K562 (cell line): ENCODE results near the gene UTP4. TPM values are rescaled to one million over a fixed set of nuclear protein-coding genes. Genes with fewer than 3 reads are reported as not detected.

Experiments
- ATAC-seq: fragments of 200-7000 bp; cut with Tn5 transposase; 3 replicates; pipeline ENCODE4 v1.9.1; 2020; ENCODE audit warnings: moderate library complexity
- BruUV-seq: library from RNA; stranded (reverse); fragments of 400-500 nt; replicated peaks from 2 replicates; lab custom pipeline; 2021; lab: Mats Ljungman, UMichigan
- CTCF ChIA-PET: fragments of 300-600 bp; formaldehyde crosslinking; extraction: SDS; loops from one replicate; lab custom pipeline; 2021; ENCODE audit warnings: low intra/inter-chr PET ratio; lab: Yijun Ruan, JAX
- POLR2A ChIA-PET: fragments of 300-600, 350-650 bp; sonication (Branson Sonifier 250); formaldehyde crosslinking; extraction: SDS; loops from one replicate; lab custom pipeline; 2021; ENCODE audit warnings: antibody characterized with exemption, inconsistent platforms; lab: Yijun Ruan, JAX
- DNase-seq, 4 experiments: peaks; one replicate each; pipeline versions ENCODE4 v3.0.0 to v3.0.0-alpha.2; 2011 to 2018; ENCODE audit warnings: low spot score in 3 of 4, mixed read lengths in 3 of 4; ENCODE audit errors: extremely low read depth in 1 of 4
- FAIRE-seq: peaks from 2 replicates; lab custom pipeline; 2011; peaks lifted over from hg19 to GRCh38; lab: Jason Lieb, UNC
- H2AFZ ChIP-seq: 2 replicates; pipeline ENCODE4 v1.6.0; 2011; ENCODE audit warnings: low read depth, low read length, control low read depth, inconsistent platforms
- H3K27ac ChIP-seq: fragments of 200-600 bp; 3 replicates; pipeline ENCODE4 v1.8.0; 2011; ENCODE audit warnings: low read depth, mild to moderate bottlenecking, control low read depth, inconsistent platforms, low read length, moderate library complexity, mixed read lengths; ENCODE audit errors: extremely low read depth
- H3K27me3 ChIP-seq, 2 experiments: fragments of 300-600 bp in 1 of 2; 2 replicates in 1 of 2; 3 replicates in 1 of 2; pipeline versions ENCODE4 v1.6.0 to v1.8.0; 2011; ENCODE audit warnings: inconsistent platforms in 2 of 2, low read length in 2 of 2, mild to moderate bottlenecking in 1 of 2, mixed read lengths in 1 of 2, moderate library complexity in 1 of 2; ENCODE audit not compliant: control insufficient read depth in 2 of 2, insufficient read depth in 2 of 2
- H3K36me3 ChIP-seq: fragments of 300-600 bp; 3 replicates; pipeline ENCODE4 v1.8.0; 2011; ENCODE audit warnings: mild to moderate bottlenecking, low read length, inconsistent platforms; ENCODE audit not compliant: control insufficient read depth, insufficient read depth
- H3K4me1 ChIP-seq, 2 experiments: fragments of 200-600 bp in 1 of 2; replicated peaks in 1 of 2; 2 replicates in 1 of 2; 3 replicates in 1 of 2; pipeline versions ENCODE4 v1.5.1 to v1.8.0; 2011; ENCODE audit warnings: inconsistent platforms in 2 of 2, low read length in 2 of 2, mild to moderate bottlenecking in 1 of 2, mixed read lengths in 1 of 2, moderate library complexity in 1 of 2; ENCODE audit not compliant: control insufficient read depth in 2 of 2, insufficient read depth in 2 of 2
- H3K4me2 ChIP-seq: 2 replicates; pipeline ENCODE4 v1.6.1; 2011; ENCODE audit warnings: low read length, control low read depth, inconsistent platforms, mixed read lengths; ENCODE audit not compliant: insufficient read depth
- H3K4me3 ChIP-seq: fragments of 200-600 bp; sonication (generic), shearing (Covaris generic); 2 replicates; pipeline ENCODE4 v1.5.1; 2016; ENCODE audit warnings: control low read depth, inconsistent platforms
- H3K79me2 ChIP-seq: fragments of 200-600 bp; 3 replicates; pipeline ENCODE4 v1.8.0; 2011; ENCODE audit warnings: low read length, inconsistent platforms; ENCODE audit not compliant: control insufficient read depth, insufficient read depth
- H3K9ac ChIP-seq, 2 experiments: 2 replicates each; pipeline versions ENCODE4 v1.6.0 to v1.6.1; 2011; ENCODE audit warnings: low read depth in 2 of 2, low read length in 2 of 2, control low read depth in 1 of 2, inconsistent platforms in 1 of 2, mild to moderate bottlenecking in 1 of 2, mixed read lengths in 1 of 2; ENCODE audit not compliant: insufficient read depth in 1 of 2
- H3K9me1 ChIP-seq: one replicate; pipeline ENCODE4 v1.6.0; 2011; ENCODE audit warnings: inconsistent platforms, mild to moderate bottlenecking, low read length, moderate library complexity; ENCODE audit not compliant: control insufficient read depth, insufficient read depth
- H3K9me3 ChIP-seq: replicated peaks from 2 replicates; pipeline ENCODE4 v1.5.1; 2011; ENCODE audit warnings: low read depth, low read length, inconsistent platforms; ENCODE audit not compliant: control insufficient read depth, insufficient read depth
- H4K20me1 ChIP-seq: replicated peaks from 2 replicates; pipeline ENCODE4 v1.6.1; 2011; ENCODE audit warnings: low read length, inconsistent platforms, mixed read lengths; ENCODE audit not compliant: control insufficient read depth, insufficient read depth
- C11orf30 ChIP-seq: fragments of 450-650 bp; IDR thresholded peaks from 2 replicates; pipeline ENCODE4 v1.6.1; 2016; ENCODE audit warnings: low read depth, mild to moderate bottlenecking
- HDAC6 ChIP-seq: IDR thresholded peaks from 2 replicates; pipeline ENCODE4 v1.6.1; 2012; ENCODE audit warnings: low read depth, mild to moderate bottlenecking, control low read depth, inconsistent platforms, low read length, moderate library complexity
- JUNB ChIP-seq: fragments of 450-650 bp; formaldehyde crosslinking; conservative IDR thresholded peaks from 2 replicates; pipeline ENCODE4 v1.4.0; 2020; ENCODE audit warnings: mild to moderate bottlenecking
- JUND ChIP-seq, 2 experiments: IDR thresholded peaks; 2 replicates in 1 of 2; 3 replicates in 1 of 2; pipeline ENCODE4 v1.6.1; 2011; ENCODE audit warnings: borderline replicate concordance in 2 of 2, low read depth in 2 of 2, low read length in 2 of 2, improper control_type of control experiment in 1 of 2, missing biosample characterization in 1 of 2, missing genetic modification characterization in 1 of 2, missing genetic modification reagents in 1 of 2
- MAFF ChIP-seq: IDR thresholded peaks from 2 replicates; pipeline ENCODE4 v1.6.1; 2012; ENCODE audit warnings: low read length, improper control_type of control experiment
- MAFG ChIP-seq: fragments of 450-650 bp; conservative IDR thresholded peaks from 2 replicates; pipeline ENCODE4 v1.6.1; 2016; ENCODE audit warnings: missing genetic modification characterization, missing compliant biosample characterization
- MAFK ChIP-seq: IDR thresholded peaks from 2 replicates; pipeline ENCODE4 v1.6.1; 2011; ENCODE audit warnings: low read length, improper control_type of control experiment
- PHF20 ChIP-seq: fragments of 450-650 bp; IDR thresholded peaks from 2 replicates; pipeline ENCODE4 v1.6.1; 2018; ENCODE audit not compliant: partially characterized antibody
- TAF7 ChIP-seq: fragments of 450-650 bp; IDR thresholded peaks from 2 replicates; pipeline ENCODE4 v1.6.1; 2016; ENCODE audit warnings: missing genetic modification characterization, missing compliant biosample characterization
- ZFX ChIP-seq: sonication (generic); formaldehyde crosslinking; IDR thresholded peaks from 2 replicates; pipeline ENCODE4 v1.8.0; 2022; ENCODE audit warnings: mild to moderate bottlenecking, missing genetic modification reagents, moderate library complexity
- ZKSCAN3 ChIP-seq: fragments of 250-450 bp; sonication (Bioruptor Pico); IDR thresholded peaks from 2 replicates; pipeline ENCODE4 v1.4.0; 2020
- ZNF165 ChIP-seq: fragments of 250-450 bp; sonication (Bioruptor Pico); IDR thresholded peaks from 2 replicates; pipeline ENCODE4 v1.4.0; 2020; ENCODE audit warnings: borderline replicate concordance
- ZNF175 ChIP-seq: fragments of 200-800 bp; sonication (Bioruptor generic); IDR thresholded peaks from 2 replicates; pipeline ENCODE4 v1.6.1; 2016; ENCODE audit warnings: low read depth, mild to moderate bottlenecking, missing genetic modification characterization, missing compliant biosample characterization
- ZSCAN29 ChIP-seq: fragments of 450-650 bp; IDR thresholded peaks from 2 replicates; pipeline ENCODE4 v1.6.1; 2017
- WGBS: fragments of 100-300 bp; shearing (Covaris generic); methylation state at CpG from one replicate; pipeline ENCODE4 v1.1.6; 2016; ENCODE audit warnings: low coverage, mixed read lengths; ENCODE audit not compliant: insufficient coverage; ENCODE audit errors: missing lambda C conversion rate; 5-methylcytosine and 5-hydroxymethylcytosine counted together
- in situ Hi-C: fragments of 300-500 bp; cut with MboI; formaldehyde crosslinking; loops from 4 replicates; pipeline ENCODE4 v1.15.0; 2018; ENCODE audit warnings: inconsistent platforms, mixed read lengths
- intact Hi-C: fragments of 100-400 bp; cut with micrococcal nuclease; formaldehyde crosslinking; loops from 2 replicates; pipeline ENCODE4 v1.14.2; 2022
- polyA plus RNA-seq, 8 experiments: library from polyadenylated mRNA; depleted of rRNA in 4 of 8; stranded (reverse) in 5 of 8; unstranded in 3 of 8; fragments of >200 nt; fragmentation: Nextera tagmentation in 2 of 8; fragmentation: Illumina TruSeq in 1 of 8; extraction: Ambion mirVana in 2 of 8; extraction: Trizol in 1 of 8; gene quantifications; 2 replicates each; pipeline versions ENCODE4 v1.2.1 to v1.2.3, GENCODE V29; 2011 to 2014; ENCODE audit warnings: inconsistent platforms in 1 of 8, missing spikeins in 1 of 8
- total RNA-seq, 7 experiments: library from RNA; depleted of rRNA in 6 of 7; stranded (reverse); fragments of >200 nt in 6 of 7; fragmentation: Illumina TruSeq in 2 of 7; extraction: Trizol in 2 of 7; gene quantifications; 2 replicates each; pipeline versions ENCODE4 v1.2.1 to v1.2.3, GENCODE V29; 2011 to 2021; ENCODE audit warnings: low replicate concordance in 1 of 7
- TF ChIP-seq, protein P1 (sequence below): sonication (generic); formaldehyde crosslinking; IDR thresholded peaks from 2 replicates; pipeline ENCODE4 v1.8.0; 2023; ENCODE audit warnings: mild to moderate bottlenecking, missing genetic modification reagents
- TF ChIP-seq, protein P2 (sequence below), 2 experiments: IDR thresholded peaks in 1 of 2; conservative IDR thresholded peaks in 1 of 2; 2 replicates each; pipeline ENCODE4 v1.6.1; 2016; ENCODE audit warnings: low read depth in 2 of 2, mild to moderate bottlenecking in 1 of 2, missing compliant biosample characterization in 1 of 2, missing genetic modification characterization in 1 of 2, moderate library complexity in 1 of 2

UTP4 gene
- total and polyA plus RNA-seq, 9 of the 15 experiments (the other 6 are each of a cell fraction or from before 2014, with no cell fraction given), result 46.1 to 203 (median 145) TPM

DNA sequence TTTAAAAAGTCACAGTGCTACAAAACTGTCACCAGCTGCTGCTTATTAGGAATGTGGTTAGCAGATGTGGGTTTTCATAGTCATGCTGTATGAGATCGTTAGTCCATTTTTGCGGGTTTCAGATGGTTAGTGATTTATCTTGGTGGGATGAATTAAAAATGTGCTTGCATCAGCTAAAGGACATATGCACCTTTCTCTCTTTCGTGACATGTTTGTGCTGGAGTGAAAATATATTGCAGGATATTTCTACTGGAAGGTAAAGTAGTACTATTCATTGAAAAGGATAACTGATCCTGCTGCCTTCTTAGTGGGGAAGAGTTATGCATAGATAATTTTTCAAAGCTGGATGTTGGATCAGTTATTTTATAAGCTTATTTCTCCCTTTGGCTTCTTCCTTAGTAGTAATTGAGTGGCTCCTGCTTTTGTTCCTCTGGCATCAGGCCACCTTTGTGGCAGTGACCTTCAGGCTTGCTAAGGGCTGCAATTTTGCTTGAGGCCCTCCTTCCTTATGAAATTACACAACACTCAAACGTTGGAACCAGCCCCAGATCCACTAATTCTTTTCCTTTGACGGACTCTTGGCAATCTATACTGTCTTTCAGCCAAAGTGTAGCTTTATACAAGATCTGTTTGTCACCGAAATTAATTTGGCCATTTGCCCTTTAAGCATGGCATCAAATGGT is 47.0 kb downstream of the UTP4 start:
- POLR2A ChIA-PET, result interaction anchor here (0.6 to 1.2 kb wide), 3 partner anchors 12 to 150 kb away, joined by 3 read pairs; no protein-coding TSS in a partner anchor
- no peak for ATAC-seq
- Histone ChIP-seq H3K79me2 (no peaks in the 10 kb centered on the region), H3K4me1 (no peaks in the 10 kb centered on the region; a peak in 1 of 5 replicates), H4K20me1 (no peaks in the 10 kb centered on the region), H2AFZ (no peak overlapping the region), H3K9me1 (no peaks in the 10 kb centered on the region), H3K36me3 (0 out of 3 replicates have a peak, but pooled peaks cover 3% of the 10 kb centered on the region), H3K9me3 (no peaks in the 10 kb centered on the region), H3K27ac (0 out of 3 replicates have a peak overlapping the region, but pooled peaks have one; percentile 17), H3K4me2 (no peak overlapping the region), H3K4me3 (no peak overlapping the region), H3K9ac (no peak overlapping the region), H3K27me3 (no peaks in the 10 kb centered on the region)
- intact Hi-C loops (no loop called here), in situ Hi-C loops (no loop called here)
- BruUV-seq, result no TSS peak
- no peak for DNase-seq
- CTCF ChIA-PET, result no interaction called here
- 21% methylated on average over 6 of the region's 6 CpGs for WGBS
- peak; percentile 67 for FAIRE-seq
- TF ChIP-seq ZKSCAN3 (CRISPR knock-in tag) (no peak), JUNB (CRISPR knock-in tag) (no peak), MAFF (peak; percentile 17; the same call in 1 of the 2 replicates), HDAC6 (no peak), C11orf30 (0 out of 2 replicates have a peak, but pooled peaks have one; percentile 42), MAFG (tag) (0 out of 2 replicates have a peak, but pooled peaks have one; percentile 27), ZSCAN29 (no peak), ZFX (CRISPR knock-in tag) (no peak), MAFK (peak; percentile 34; the same call in 1 of the 2 replicates), TAF7 (tag) (no peak), ZNF175 (no peak), PHF20 (no peak), ZNF165 (CRISPR knock-in tag) (no peak), JUND (IDR thresholded peaks at IDR 0.05; ENCODE audit: borderline replicate concordance, low read depth, low read length) (no peak), JUND (tag; IDR thresholded peaks at IDR 0.05; ENCODE audit: borderline replicate concordance, low read depth, low read length) (no peak)
- TF ChIP-seq, protein P1, sequence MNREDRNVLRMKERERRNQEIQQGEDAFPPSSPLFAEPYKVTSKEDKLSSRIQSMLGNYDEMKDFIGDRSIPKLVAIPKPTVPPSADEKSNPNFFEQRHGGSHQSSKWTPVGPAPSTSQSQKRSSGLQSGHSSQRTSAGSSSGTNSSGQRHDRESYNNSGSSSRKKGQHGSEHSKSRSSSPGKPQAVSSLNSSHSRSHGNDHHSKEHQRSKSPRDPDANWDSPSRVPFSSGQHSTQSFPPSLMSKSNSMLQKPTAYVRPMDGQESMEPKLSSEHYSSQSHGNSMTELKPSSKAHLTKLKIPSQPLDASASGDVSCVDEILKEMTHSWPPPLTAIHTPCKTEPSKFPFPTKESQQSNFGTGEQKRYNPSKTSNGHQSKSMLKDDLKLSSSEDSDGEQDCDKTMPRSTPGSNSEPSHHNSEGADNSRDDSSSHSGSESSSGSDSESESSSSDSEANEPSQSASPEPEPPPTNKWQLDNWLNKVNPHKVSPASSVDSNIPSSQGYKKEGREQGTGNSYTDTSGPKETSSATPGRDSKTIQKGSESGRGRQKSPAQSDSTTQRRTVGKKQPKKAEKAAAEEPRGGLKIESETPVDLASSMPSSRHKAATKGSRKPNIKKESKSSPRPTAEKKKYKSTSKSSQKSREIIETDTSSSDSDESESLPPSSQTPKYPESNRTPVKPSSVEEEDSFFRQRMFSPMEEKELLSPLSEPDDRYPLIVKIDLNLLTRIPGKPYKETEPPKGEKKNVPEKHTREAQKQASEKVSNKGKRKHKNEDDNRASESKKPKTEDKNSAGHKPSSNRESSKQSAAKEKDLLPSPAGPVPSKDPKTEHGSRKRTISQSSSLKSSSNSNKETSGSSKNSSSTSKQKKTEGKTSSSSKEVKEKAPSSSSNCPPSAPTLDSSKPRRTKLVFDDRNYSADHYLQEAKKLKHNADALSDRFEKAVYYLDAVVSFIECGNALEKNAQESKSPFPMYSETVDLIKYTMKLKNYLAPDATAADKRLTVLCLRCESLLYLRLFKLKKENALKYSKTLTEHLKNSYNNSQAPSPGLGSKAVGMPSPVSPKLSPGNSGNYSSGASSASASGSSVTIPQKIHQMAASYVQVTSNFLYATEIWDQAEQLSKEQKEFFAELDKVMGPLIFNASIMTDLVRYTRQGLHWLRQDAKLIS (CRISPR knock-in tag), result no peak
- TF ChIP-seq, protein P2, sequence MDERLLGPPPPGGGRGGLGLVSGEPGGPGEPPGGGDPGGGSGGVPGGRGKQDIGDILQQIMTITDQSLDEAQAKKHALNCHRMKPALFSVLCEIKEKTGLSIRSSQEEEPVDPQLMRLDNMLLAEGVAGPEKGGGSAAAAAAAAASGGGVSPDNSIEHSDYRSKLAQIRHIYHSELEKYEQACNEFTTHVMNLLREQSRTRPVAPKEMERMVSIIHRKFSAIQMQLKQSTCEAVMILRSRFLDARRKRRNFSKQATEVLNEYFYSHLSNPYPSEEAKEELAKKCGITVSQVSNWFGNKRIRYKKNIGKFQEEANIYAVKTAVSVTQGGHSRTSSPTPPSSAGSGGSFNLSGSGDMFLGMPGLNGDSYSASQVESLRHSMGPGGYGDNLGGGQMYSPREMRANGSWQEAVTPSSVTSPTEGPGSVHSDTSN (CRISPR knock-in tag; IDR thresholded peaks at IDR 0.05; ENCODE audit: low read depth), result no peak
- TF ChIP-seq, protein P2 (tag; conservative IDR thresholded peaks at IDR 0.05; ENCODE audit: low read depth), result 0 out of 2 replicates have a peak, but pooled peaks have one; percentile 22
